AG10803 (cell line): ENCODE data around the gene MYPOP.

ENCODE experiments used
- DNase-seq: peaks from one replicate; pipeline ENCODE4 v3.0.0; 2010; ENCODE audit warnings: low read depth
- H3K4me3 ChIP-seq: 2 replicates; pipeline ENCODE4 v1.5.1; 2011; ENCODE audit warnings: mild to moderate bottlenecking, low read length, control low read depth
- CTCF ChIP-seq: conservative IDR thresholded peaks from 2 replicates; pipeline ENCODE4 v1.5.1; 2011; ENCODE audit warnings: mild to moderate bottlenecking, low read length, control low read depth, inconsistent platforms

Gene MYPOP

GRCh38 chr19:45882652-45883585 is 19.5 kb downstream of the MYPOP start:
- TF ChIP-seq CTCF: peak; percentile 98
- H3K4me3 ChIP-seq: peak overlapping the region; percentile 38
- DNase-seq: peak; percentile 83

GRCh38 chr19:45881909-45882528 is 20.4 kb downstream of the MYPOP start:
- DNase-seq: no peak
- no peak for TF ChIP-seq CTCF
- H3K4me3 ChIP-seq: no peak overlapping the region

GRCh38 chr19:45881082-45881908 is 21.1 kb downstream of the MYPOP start:
- H3K4me3 ChIP-seq: no peak overlapping the region
- DNase-seq: no peak

GRCh38 chr19:45879971-45880370 is 22.4 kb downstream of the MYPOP start:
- TF ChIP-seq CTCF: no peak
- DNase-seq: no peak
- no peak overlapping the region for H3K4me3 ChIP-seq

More at GRCh38 chr19:45881082-45881908, 21.1 kb downstream of the MYPOP start:
- no peak for TF ChIP-seq CTCF

GRCh38 chr19:45879055-45879454 is 23.4 kb downstream of the MYPOP start:
- DNase-seq: no peak
- no peak for TF ChIP-seq CTCF
- H3K4me3 ChIP-seq: no peak overlapping the region

- no peak for TF ChIP-seq CTCF
- no peak overlapping the region for H3K4me3 ChIP-seq
- no peak for DNase-seq
Observed at GRCh38 chr19:45878043-45878794, 24.2 kb downstream of the MYPOP start.
